ENCODE measurements around the gene AATF. TPM values are rescaled to one million over a fixed set of nuclear protein-coding genes. Genes with fewer than 3 reads are reported as not detected.
A peak's percentile ranks its signal among the peaks of the same experiment; 100 is the strongest.

Gene AATF
- total and polyA plus RNA-seq, 9 of the 15 experiments (the other 6 are each of a cell fraction or from before 2014, with no cell fraction given), result 34.5 to 133 (median 90.1) TPM

- POLR2A ChIA-PET, result interaction anchor here (0.6 to 1.5 kb wide), 6 partner anchors 11 to 111 kb away, joined by 3 to 4 read pairs (median 3); no protein-coding TSS in a partner anchor
- in situ Hi-C loops (cut with MboI) (no loop called here), intact Hi-C loops (cut with micrococcal nuclease) (no loop called here)
- Histone ChIP-seq H3K36me3 (ENCODE audit: control insufficient read depth, insufficient read depth, low read length) (peaks cover 19% of the 10 kb centered on the region), H3K4me1 (replicated peaks in 1 of 2; ENCODE audit: control insufficient read depth in 2 of 2, insufficient read depth in 2 of 2, low read length in 2 of 2) (no peaks in the 10 kb centered on the region), H2AFZ (ENCODE audit: low read depth, low read length) (no peak overlapping the region), H3K79me2 (ENCODE audit: control insufficient read depth, insufficient read depth, low read length) (peaks cover 93% of the 10 kb centered on the region), H3K27ac (ENCODE audit: extremely low read depth, low read depth, low read length) (no peak overlapping the region), H3K9ac (ENCODE audit: insufficient read depth in 1 of 2, low read depth in 2 of 2, low read length in 2 of 2) (no peak overlapping the region), H3K27me3 (ENCODE audit: control insufficient read depth in 2 of 2, insufficient read depth in 2 of 2, low read length in 2 of 2) (no peaks in the 10 kb centered on the region), H3K9me3 (replicated peaks; ENCODE audit: control insufficient read depth, insufficient read depth, low read depth, low read length) (no peaks in the 10 kb centered on the region), H4K20me1 (replicated peaks; ENCODE audit: control insufficient read depth, insufficient read depth, low read length) (no peaks in the 10 kb centered on the region), H3K4me3 (no peak overlapping the region), H3K9me1 (ENCODE audit: control insufficient read depth, insufficient read depth, low read length) (no peaks in the 10 kb centered on the region), H3K4me2 (ENCODE audit: insufficient read depth, low read length) (no peak overlapping the region)
- 90% methylated on average over 1 of the region's 1 CpG for WGBS (ENCODE audit: insufficient coverage, low coverage, missing lambda C conversion rate)
- CTCF ChIA-PET (ENCODE audit: low intra/inter-chr PET ratio), result interaction anchor here (0.8 kb wide), 1 partner anchor 16 kb away, joined by 3 read pairs; no protein-coding TSS in a partner anchor
- FAIRE-seq (no peak), DNase-seq (ENCODE audit: extremely low read depth in 1 of 4, low spot score in 3 of 4) (no peak), ATAC-seq (no peak)
- BruUV-seq (replicated peaks), result no TSS peak
- peak; percentile 58 for TF ChIP-seq CEBPB (tag; IDR thresholded peaks at IDR 0.05)
- TF ChIP-seq BRF1 (IDR thresholded peaks at IDR 0.05; ENCODE audit: borderline replicate concordance, extremely low read depth, insufficient read length), result no peak
- no peak for TF ChIP-seq FUS (optimal IDR thresholded peaks at IDR 0.05; ENCODE audit: low read depth, low read length)
- no peak for TF ChIP-seq PKNOX1 (IDR thresholded peaks at IDR 0.05)
- TF ChIP-seq CSDE1 (IDR thresholded peaks at IDR 0.05), result no peak
- TF ChIP-seq HOMEZ (CRISPR knock-in tag; IDR thresholded peaks at IDR 0.05), result no peak
- no peak for TF ChIP-seq STAT5A (IDR thresholded peaks at IDR 0.05; ENCODE audit: borderline replicate concordance, low read length)
- TF ChIP-seq HDGF (IDR thresholded peaks at IDR 0.05), result no peak
- no peak for TF ChIP-seq TAF15 (IDR thresholded peaks at IDR 0.05; ENCODE audit: low read depth, low read length)
- no peak for TF ChIP-seq SMARCC2 (IDR thresholded peaks at IDR 0.05; ENCODE audit: low read depth)
- no peak for TF ChIP-seq GATAD2B (IDR thresholded peaks at IDR 0.05; ENCODE audit: borderline replicate concordance)
- no peak for TF ChIP-seq CBFA2T3 (IDR thresholded peaks at IDR 0.05)
- no peak for TF ChIP-seq YBX1 (IDR thresholded peaks at IDR 0.05)
- no peak for TF ChIP-seq TEAD2 (tag; IDR thresholded peaks at IDR 0.05)
- no peak for TF ChIP-seq THAP12 (CRISPR knock-in tag; IDR thresholded peaks at IDR 0.05)
- TF ChIP-seq CEBPG (CRISPR knock-in tag; IDR thresholded peaks at IDR 0.05), result no peak
- TF ChIP-seq CEBPG (tag; conservative IDR thresholded peaks at IDR 0.05 in 1 of 2, IDR thresholded peaks at IDR 0.05 in 1 of 2), result peak; percentile 56 to 84
- no peak for TF ChIP-seq SAFB (IDR thresholded peaks at IDR 0.05; ENCODE audit: borderline replicate concordance, low read depth, low read length)
- no peak for TF ChIP-seq ZFPM2 (CRISPR knock-in tag; IDR thresholded peaks at IDR 0.05)
- no peak for TF ChIP-seq TFAM (CRISPR knock-in tag; conservative IDR thresholded peaks at IDR 0.05)
- no peak for TF ChIP-seq IRF2 (CRISPR knock-in tag; IDR thresholded peaks at IDR 0.05)
Measured at GRCh38 chr17:36975922-36976515, 27.3 kb downstream of the AATF start.
